HepG2 (cell line): ENCODE results near the gene TPRX1.

Source experiments
- CREB1 ChIP-seq, 2 experiments: fragments of 450-650 bp in 1 of 2; IDR thresholded peaks; 2 replicates each; pipeline ENCODE4 v1.6.1; 2016 to 2017; ENCODE audit warnings: control low read depth in 1 of 2, mild to moderate bottlenecking in 1 of 2, missing compliant biosample characterization in 1 of 2, missing genetic modification characterization in 1 of 2
- CTCF ChIP-seq: sonication (generic); formaldehyde crosslinking; IDR thresholded peaks from 2 replicates; pipeline ENCODE4 v1.5.0; 2020; ENCODE audit warnings: mild to moderate bottlenecking, missing genetic modification reagents, moderate library complexity
- HNRNPH1 ChIP-seq: fragments of 200-400 bp; formaldehyde crosslinking; optimal IDR thresholded peaks from 2 replicates; pipeline ENCODE3; 2017; ENCODE audit warnings: mild to moderate bottlenecking, low read depth, low read length
- MED1 ChIP-seq: sonication (generic); formaldehyde crosslinking; IDR thresholded peaks from 2 replicates; pipeline ENCODE4 v1.4.0; 2020; ENCODE audit warnings: missing genetic modification reagents
- NR2C2 ChIP-seq: sonication (generic); formaldehyde crosslinking; IDR thresholded peaks from 2 replicates; pipeline ENCODE4 v1.4.0; 2020; ENCODE audit warnings: missing genetic modification reagents, mild to moderate bottlenecking, moderate library complexity, borderline replicate concordance
- ZBTB7A ChIP-seq: sonication (generic); formaldehyde crosslinking; IDR thresholded peaks from 2 replicates; pipeline ENCODE4 v1.8.0; 2022; ENCODE audit warnings: mild to moderate bottlenecking, missing genetic modification reagents
- ZFP41 ChIP-seq: sonication (generic); formaldehyde crosslinking; IDR thresholded peaks from 2 replicates; pipeline ENCODE4 v1.4.0; 2020; ENCODE audit warnings: mild to moderate bottlenecking, missing genetic modification reagents, borderline replicate concordance
- ZNF710 ChIP-seq: sonication (generic); formaldehyde crosslinking; IDR thresholded peaks from 2 replicates; pipeline ENCODE4 v1.5.0; 2020; ENCODE audit warnings: mild to moderate bottlenecking, missing genetic modification reagents, borderline replicate concordance

GRCh38 chr19:47797996-47798903, 6.1 kb downstream of the TPRX1 start:
- TF ChIP-seq ZNF710 (CRISPR knock-in tag) (no peak), ZBTB7A (CRISPR knock-in tag) (no peak), MED1 (CRISPR knock-in tag) (no peak), ZFP41 (CRISPR knock-in tag) (no peak), CREB1 (IDR thresholded peaks at IDR 0.05) (no peak), CREB1 (CRISPR knock-in tag; IDR thresholded peaks at IDR 0.05) (no peak), CTCF (CRISPR knock-in tag) (no peak), HNRNPH1 (no peak), NR2C2 (CRISPR knock-in tag) (no peak)
